Esophagus muscularis mucosa (tissue), 4 donors: ENCODE measurements around the gene TMEM14A. TPM values are rescaled to one million over a fixed set of nuclear protein-coding genes. Genes with fewer than 3 reads are reported as not detected.

ENCODE experiments used
- DNase-seq: peaks from one replicate; pipeline ENCODE4 v3.0.0-alpha.2; 2017; ENCODE audit errors: extremely low spot score
- H3K27ac ChIP-seq, 4 donors: fragments of 200-600 bp; sonication (generic); replicated peaks in 1 of 4; 1 replicate in 3 of 4; 2 replicates in 1 of 4; pipeline ENCODE4 v1.5.1; 2016 to 2019; ENCODE audit warnings: mild to moderate bottlenecking in 1 of 4
- H3K27me3 ChIP-seq, 4 donors: fragments of 200-600 bp; sonication (generic); one replicate each; pipeline versions ENCODE4 v1.5.1 to v1.6.0; 2016 to 2019
- H3K36me3 ChIP-seq, 4 donors: fragments of 200-600 bp; sonication (generic); one replicate each; pipeline ENCODE4 v1.5.1; 2016 to 2019
- H3K4me1 ChIP-seq, 4 donors: fragments of 200-600 bp; sonication (generic); one replicate each; pipeline ENCODE4 v1.5.1; 2016 to 2019
- H3K4me3 ChIP-seq, 4 donors: fragments of 200-600 bp; sonication (generic); 1 replicate in 2 of 4; 2 replicates in 2 of 4; pipeline ENCODE4 v1.5.1; 2016 to 2019; ENCODE audit warnings: mild to moderate bottlenecking in 4 of 4, moderate library complexity in 1 of 4
- H3K9me3 ChIP-seq, 4 donors: fragments of 200-600 bp; sonication (generic); 1 replicate in 3 of 4; 2 replicates in 1 of 4; pipeline ENCODE4 v1.5.1; 2016 to 2019
- EP300 ChIP-seq: sonication (generic); formaldehyde crosslinking; IDR thresholded peaks from one replicate; pipeline ENCODE4 v1.6.1; 2017; ENCODE audit warnings: antibody characterized with exemption
- POLR2A ChIP-seq: fragments of 450-650 bp; IDR thresholded peaks from one replicate; pipeline ENCODE4 v1.6.1; 2017; ENCODE audit warnings: antibody characterized with exemption, moderate library complexity, mild to moderate bottlenecking, low read depth
- POLR2AphosphoS5 ChIP-seq, 2 donors: sonication (generic); formaldehyde crosslinking; IDR thresholded peaks; one replicate each; pipeline ENCODE4 v1.6.1; 2017; ENCODE audit warnings: antibody characterized with exemption in 2 of 2
- WGBS: methylation state at CpG from one replicate; pipeline ENCODE4 v1.1.5; 2018; 5-methylcytosine and 5-hydroxymethylcytosine counted together
- intact Hi-C: fragments of 100-400 bp; cut with DNase I; formaldehyde crosslinking; loops from one replicate; pipeline ENCODE4 v1.15.1; 2023
- total RNA-seq, 4 donors: library from RNA; depleted of rRNA; stranded (reverse); fragments of >200 nt; gene quantifications; one replicate each; pipeline versions ENCODE4 v1.1.0 to v1.2.1, GENCODE V29; 2016
- TF ChIP-seq, protein P1 (sequence below), 3 experiments: fragments of 200-600 bp in 2 of 3; fragments of 450-650 bp in 1 of 3; sonication (generic) in 2 of 3; IDR thresholded peaks; one replicate each; pipeline ENCODE4 v1.5.1; 2017 to 2019; ENCODE audit warnings: antibody characterized with exemption in 3 of 3, mild to moderate bottlenecking in 2 of 3, moderate library complexity in 1 of 3

The TMEM14A gene
- total RNA-seq, 4 donors from 2014 or later, result 19.2 to 31.1 (median 21.9) TPM

DNA sequence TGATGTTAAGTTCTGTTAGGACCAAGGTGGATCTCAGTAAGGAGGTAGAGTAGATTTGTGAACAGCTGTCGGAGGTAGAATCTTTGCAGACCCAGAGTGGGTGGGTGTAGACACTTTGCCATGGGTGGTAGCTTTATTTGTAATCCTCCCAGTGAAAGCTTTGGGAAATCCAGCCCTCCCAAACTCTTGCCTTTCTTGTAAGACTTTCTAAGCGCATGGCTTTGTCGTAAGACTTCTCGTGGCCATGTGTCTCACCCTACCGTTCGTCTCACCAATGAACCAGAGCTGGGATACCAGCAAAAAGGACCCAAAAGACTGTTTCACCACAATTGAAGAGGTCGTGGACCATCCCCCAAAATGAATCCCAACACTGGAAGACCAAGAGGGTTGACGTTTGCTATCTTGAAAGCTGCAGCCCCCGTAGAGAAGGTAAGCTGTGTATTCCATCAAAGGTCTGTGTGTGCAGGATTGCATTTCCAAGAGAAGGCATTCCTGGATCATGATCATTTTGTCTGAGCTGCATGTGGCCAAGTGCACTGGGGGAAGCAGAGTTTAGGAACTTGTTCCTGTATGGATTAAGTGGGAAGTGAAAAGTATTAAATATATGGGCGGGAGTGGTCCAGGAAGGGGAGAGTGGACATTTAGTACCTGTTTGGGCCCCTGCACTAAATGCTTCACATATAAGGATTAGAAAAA, 5.8 kb upstream of the TMEM14A start:
- intact Hi-C loops, result loop anchor here (5.0 to 10.0 kb wide), 3 partner anchors 68 to 383 kb away; partner anchors contain the start of gene MCM3
- H3K4me1 ChIP-seq, result peaks cover 16 to 20% (median 17%) of the 10 kb centered on the region in 4 donors
- TF ChIP-seq EP300 (no peak), POLR2AphosphoS5 (IDR thresholded peaks at IDR 0.05) (no peak), POLR2A (no peak)
- TF ChIP-seq, protein P1, sequence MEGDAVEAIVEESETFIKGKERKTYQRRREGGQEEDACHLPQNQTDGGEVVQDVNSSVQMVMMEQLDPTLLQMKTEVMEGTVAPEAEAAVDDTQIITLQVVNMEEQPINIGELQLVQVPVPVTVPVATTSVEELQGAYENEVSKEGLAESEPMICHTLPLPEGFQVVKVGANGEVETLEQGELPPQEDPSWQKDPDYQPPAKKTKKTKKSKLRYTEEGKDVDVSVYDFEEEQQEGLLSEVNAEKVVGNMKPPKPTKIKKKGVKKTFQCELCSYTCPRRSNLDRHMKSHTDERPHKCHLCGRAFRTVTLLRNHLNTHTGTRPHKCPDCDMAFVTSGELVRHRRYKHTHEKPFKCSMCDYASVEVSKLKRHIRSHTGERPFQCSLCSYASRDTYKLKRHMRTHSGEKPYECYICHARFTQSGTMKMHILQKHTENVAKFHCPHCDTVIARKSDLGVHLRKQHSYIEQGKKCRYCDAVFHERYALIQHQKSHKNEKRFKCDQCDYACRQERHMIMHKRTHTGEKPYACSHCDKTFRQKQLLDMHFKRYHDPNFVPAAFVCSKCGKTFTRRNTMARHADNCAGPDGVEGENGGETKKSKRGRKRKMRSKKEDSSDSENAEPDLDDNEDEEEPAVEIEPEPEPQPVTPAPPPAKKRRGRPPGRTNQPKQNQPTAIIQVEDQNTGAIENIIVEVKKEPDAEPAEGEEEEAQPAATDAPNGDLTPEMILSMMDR (IDR thresholded peaks at IDR 0.05), result no peak
- no peaks in the 10 kb centered on the region for H3K9me3 ChIP-seq
- peak overlapping the region; percentile 57 to 86 (median 76) for H3K4me3 ChIP-seq
- H3K27ac ChIP-seq, result peak overlapping the region in 1 of 4 donors; percentile 78
- no peak for DNase-seq
- H3K36me3 ChIP-seq, result no peaks in the 10 kb centered on the region
- no peaks in the 10 kb centered on the region for H3K27me3 ChIP-seq
- WGBS, result 86% methylated on average over 10 of the region's 10 CpGs

DNA sequence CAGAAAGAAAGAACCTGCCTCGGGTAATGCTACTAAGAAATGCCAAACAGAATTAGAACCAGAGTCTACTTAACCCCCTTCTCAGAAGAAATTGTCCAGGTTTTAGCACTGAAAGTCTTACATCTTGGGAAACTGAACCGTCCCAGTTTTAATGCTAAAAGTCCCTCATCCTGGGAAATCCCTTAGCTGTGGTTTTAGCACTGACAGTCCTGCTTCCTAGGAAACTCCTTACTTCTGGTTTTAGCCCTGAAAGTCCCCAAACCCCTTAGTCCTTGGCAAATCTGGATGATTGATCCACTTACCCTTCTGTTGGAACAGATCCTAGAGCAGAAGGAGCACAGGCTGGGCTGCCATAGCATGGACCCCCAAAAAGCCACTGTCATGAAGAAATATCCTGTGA, 4.8 kb upstream of the TMEM14A start:
- WGBS, result 82% methylated on average over 2 of the region's 2 CpGs
- TF ChIP-seq EP300, result no peak
- no peak for TF ChIP-seq POLR2AphosphoS5 (IDR thresholded peaks at IDR 0.05)
- no peak for TF ChIP-seq POLR2A
- TF ChIP-seq, protein P1 (IDR thresholded peaks at IDR 0.05), result no peak

DNA sequence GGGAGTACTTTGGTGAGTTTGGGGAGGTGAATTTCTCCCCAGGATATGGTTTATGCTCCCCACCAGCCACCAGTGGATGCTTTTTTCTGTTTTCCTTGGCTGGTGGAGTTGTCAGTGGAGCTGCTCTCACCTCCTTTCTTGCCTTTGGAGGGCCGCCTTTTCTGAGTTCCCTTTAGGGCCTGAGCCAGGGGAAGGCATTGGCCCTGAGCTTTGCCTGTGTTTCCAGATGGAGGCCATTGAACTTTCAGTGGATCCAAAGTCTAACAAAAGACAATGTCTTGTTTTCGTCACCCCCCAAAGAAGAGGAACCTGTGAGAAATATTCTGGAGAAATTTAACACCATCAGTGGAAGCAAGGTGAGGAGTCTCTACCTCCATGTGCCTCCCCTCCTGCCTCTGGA, 4.4 kb upstream of the TMEM14A start:
- WGBS, result 92% methylated on average over 2 of the region's 2 CpGs
- Histone ChIP-seq H3K27ac (no peak overlapping the region), H3K9me3 (no peaks in the 10 kb centered on the region), H3K4me3 (no peak overlapping the region), H3K27me3 (no peaks in the 10 kb centered on the region), H3K36me3 (no peaks in the 10 kb centered on the region), H3K4me1 (peaks cover 23 to 32% (median 28%) of the 10 kb centered on the region in 4 donors)
- no peak for TF ChIP-seq EP300
- no peak for TF ChIP-seq POLR2AphosphoS5 (IDR thresholded peaks at IDR 0.05)
- TF ChIP-seq POLR2A, result no peak
- TF ChIP-seq, protein P1 (IDR thresholded peaks at IDR 0.05), result no peak
- intact Hi-C loops, result loop anchor here (5.0 to 10.0 kb wide), 2 partner anchors 69 to 162 kb away; no protein-coding TSS in a partner anchor
- no peak for DNase-seq

More for the DNA sequence above, 4.8 kb upstream of the TMEM14A start:
- DNase-seq, result no peak
- intact Hi-C loops, result loop anchor here (5.0 to 10.0 kb wide), 2 partner anchors 69 to 161 kb away; no protein-coding TSS in a partner anchor
- H3K36me3 ChIP-seq, result no peaks in the 10 kb centered on the region
- H3K9me3 ChIP-seq, result no peaks in the 10 kb centered on the region
- H3K27me3 ChIP-seq, result no peaks in the 10 kb centered on the region
- peaks cover 22 to 27% (median 25%) of the 10 kb centered on the region in 4 donors for H3K4me1 ChIP-seq
- no peak overlapping the region for H3K27ac ChIP-seq
- no peak overlapping the region for H3K4me3 ChIP-seq

DNA sequence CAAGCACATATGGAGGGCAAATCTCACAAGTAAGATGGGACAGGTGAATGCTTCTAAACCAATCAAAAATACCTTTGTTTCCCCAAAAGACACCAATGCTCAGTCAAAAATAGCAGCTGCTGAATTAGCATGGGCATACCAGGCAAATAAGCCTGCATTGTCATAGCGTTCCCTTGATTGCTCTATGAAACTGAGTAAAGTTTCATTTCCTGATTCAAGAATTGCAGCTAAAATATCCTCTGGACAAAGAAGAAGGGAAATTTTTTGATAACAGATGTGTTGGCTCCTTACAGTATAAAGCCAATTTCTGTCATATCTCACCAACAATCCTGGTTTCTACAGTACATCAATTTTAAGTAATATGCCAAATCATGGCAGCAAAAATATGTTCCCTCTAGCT, 3.3 kb upstream of the TMEM14A start:
- Histone ChIP-seq H3K9me3 (no peaks in the 10 kb centered on the region), H3K4me1 (peaks cover 23 to 41% (median 37%) of the 10 kb centered on the region in 4 donors), H3K4me3 (no peak overlapping the region), H3K36me3 (no peaks in the 10 kb centered on the region), H3K27me3 (no peaks in the 10 kb centered on the region), H3K27ac (no peak overlapping the region)
- no peak for DNase-seq
- 77% methylated on average over 1 of the region's 1 CpG for WGBS
- intact Hi-C loops, result loop anchor here (5.0 to 10.0 kb wide), 2 partner anchors 70 to 163 kb away; no protein-coding TSS in a partner anchor
- TF ChIP-seq POLR2A (no peak), EP300 (no peak)

DNA sequence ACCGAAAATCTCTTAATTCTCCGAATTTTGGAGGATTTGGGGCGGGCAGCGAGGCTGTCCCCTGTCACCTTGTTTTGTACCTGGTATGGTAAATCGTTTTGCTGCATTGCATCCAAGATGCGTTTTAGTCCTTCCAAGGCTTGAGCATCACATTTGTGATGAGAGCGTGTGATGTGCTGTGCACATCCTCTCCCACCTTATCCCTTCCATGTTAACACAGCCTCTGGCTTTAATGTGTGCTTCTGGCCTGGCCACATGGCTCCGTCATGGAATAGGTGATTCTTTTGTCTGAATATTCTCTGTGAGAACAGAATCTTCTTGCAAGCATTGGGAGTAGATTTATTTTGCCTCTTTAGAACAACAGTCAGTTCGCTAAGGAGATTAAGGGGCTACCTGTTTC, 763 bp downstream of the TMEM14A start:
- TF ChIP-seq, protein P1 (IDR thresholded peaks at IDR 0.05), result no peak
- TF ChIP-seq POLR2AphosphoS5 (IDR thresholded peaks at IDR 0.05), result no peak
- no peak for TF ChIP-seq POLR2A
- TF ChIP-seq EP300, result no peak
- Histone ChIP-seq H3K4me1 (peaks cover 7 to 25% (median 20%) of the 10 kb centered on the region in 4 donors), H3K4me3 (peak overlapping the region; percentile 62 to 77 (median 71)), H3K27ac (peak overlapping the region in 2 of 4 donors; percentile 70 to 75), H3K9me3 (no peaks in the 10 kb centered on the region), H3K27me3 (no peaks in the 10 kb centered on the region), H3K36me3 (peaks cover 0 to 7% (median under 1%) of the 10 kb centered on the region in 4 donors)
- DNase-seq, result no peak
- intact Hi-C loops, result no loop called here
- 70% methylated on average over 9 of the region's 9 CpGs for WGBS
